ENCODE data around the gene DNAH10.

- TF ChIP-seq CTCF (IDR thresholded peaks at IDR 0.05; ENCODE audit: insufficient read depth, low read length, poor library complexity, severe bottlenecking), result no peak
- TF ChIP-seq EZH2phosphoT487 (conservative IDR thresholded peaks at IDR 0.05; ENCODE audit: low read length), result no peak
These were observed 39.1 kb upstream of the DNAH10 start for GRCh38 chr12:123723011-123723410.

Data from SU-DHL-6 (cell line).